Peyer's patch (tissue), 4 donors: ENCODE results near the gene MTERF1.

Experiments
- POLR2A ChIP-seq, 2 donors: fragments of 450-650 bp; IDR thresholded peaks; one replicate each; pipeline ENCODE4 v1.5.1; 2017; ENCODE audit warnings: antibody characterized with exemption in 2 of 2, mild to moderate bottlenecking in 2 of 2, moderate library complexity in 2 of 2
- TF ChIP-seq, protein P1 (sequence below), 6 experiments: fragments of 450-650 bp in 4 of 6; fragments of 200-600 bp in 2 of 6; sonication (generic) in 1 of 6; IDR thresholded peaks; one replicate each; pipeline ENCODE4 v1.5.1; 2017 to 2019; ENCODE audit warnings: antibody characterized with exemption in 6 of 6, mild to moderate bottlenecking in 3 of 6, moderate library complexity in 1 of 6

DNA sequence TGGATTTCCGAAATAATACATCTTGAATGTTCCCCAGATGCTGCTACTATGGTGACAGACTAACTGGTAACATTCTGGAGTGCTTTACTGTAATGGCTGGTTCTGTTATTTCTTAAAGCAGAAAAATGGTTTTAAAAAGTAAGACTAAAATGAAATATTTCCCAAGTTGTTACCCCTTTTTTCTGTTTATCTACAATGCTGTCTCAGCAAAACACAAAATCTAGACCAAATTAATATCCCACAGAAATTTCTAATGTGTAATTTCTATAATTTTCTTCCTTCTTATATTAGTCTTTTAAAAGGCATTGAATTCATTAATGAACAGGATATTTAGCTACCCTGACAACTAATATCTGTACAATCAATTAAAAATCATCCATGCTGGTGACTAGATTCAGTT, 19.1 kb upstream of the MTERF1 start:
- TF ChIP-seq, protein P1, sequence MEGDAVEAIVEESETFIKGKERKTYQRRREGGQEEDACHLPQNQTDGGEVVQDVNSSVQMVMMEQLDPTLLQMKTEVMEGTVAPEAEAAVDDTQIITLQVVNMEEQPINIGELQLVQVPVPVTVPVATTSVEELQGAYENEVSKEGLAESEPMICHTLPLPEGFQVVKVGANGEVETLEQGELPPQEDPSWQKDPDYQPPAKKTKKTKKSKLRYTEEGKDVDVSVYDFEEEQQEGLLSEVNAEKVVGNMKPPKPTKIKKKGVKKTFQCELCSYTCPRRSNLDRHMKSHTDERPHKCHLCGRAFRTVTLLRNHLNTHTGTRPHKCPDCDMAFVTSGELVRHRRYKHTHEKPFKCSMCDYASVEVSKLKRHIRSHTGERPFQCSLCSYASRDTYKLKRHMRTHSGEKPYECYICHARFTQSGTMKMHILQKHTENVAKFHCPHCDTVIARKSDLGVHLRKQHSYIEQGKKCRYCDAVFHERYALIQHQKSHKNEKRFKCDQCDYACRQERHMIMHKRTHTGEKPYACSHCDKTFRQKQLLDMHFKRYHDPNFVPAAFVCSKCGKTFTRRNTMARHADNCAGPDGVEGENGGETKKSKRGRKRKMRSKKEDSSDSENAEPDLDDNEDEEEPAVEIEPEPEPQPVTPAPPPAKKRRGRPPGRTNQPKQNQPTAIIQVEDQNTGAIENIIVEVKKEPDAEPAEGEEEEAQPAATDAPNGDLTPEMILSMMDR (IDR thresholded peaks at IDR 0.05) = no peak
- no peak for TF ChIP-seq POLR2A (IDR thresholded peaks at IDR 0.05)
